ENCODE data around the gene ERCC6L2.

Gene ERCC6L2

DNA sequence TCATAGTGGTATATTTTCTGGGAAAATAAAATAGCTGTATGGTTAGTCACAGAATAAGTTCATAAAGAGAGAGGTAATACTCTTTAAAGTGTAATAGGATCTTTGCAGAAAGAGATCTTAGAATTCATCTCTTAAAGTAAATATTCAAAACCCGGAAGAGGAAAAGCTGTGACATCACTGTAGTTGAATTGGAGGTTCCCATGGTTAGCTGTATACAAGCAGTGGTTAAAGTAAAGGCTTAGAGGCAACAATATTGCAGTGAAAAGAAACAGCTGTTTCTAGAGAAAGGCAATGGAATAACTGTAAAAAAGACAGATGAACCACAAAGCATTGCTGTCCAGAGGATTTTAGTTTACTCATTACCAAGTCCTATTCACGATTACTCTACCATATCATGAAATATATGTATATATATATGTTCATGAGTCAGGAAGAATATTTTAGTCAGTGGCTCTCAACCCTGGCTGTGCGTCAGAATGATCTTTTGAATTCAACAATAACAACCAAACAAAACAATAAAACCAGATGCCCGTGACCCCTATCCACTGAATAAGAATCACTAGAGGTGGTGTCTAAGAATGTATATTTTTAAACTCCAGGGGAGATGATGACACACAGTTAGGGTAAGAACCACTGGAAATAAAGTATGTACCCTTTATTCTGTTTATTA lies 4.7 kb downstream of the ERCC6L2 start:
- ChIA-PET CTCF (no interaction called here), POLR2A (no interaction called here)
- peak; percentile 28 for DNase-seq (ENCODE audit: low read depth, low spot score)
- H3K4me3 ChIP-seq (ENCODE audit: low read depth, low read length), result no peak overlapping the region
- TF ChIP-seq CTCF (IDR thresholded peaks at IDR 0.05; ENCODE audit: insufficient read depth, low read length, missing control alignments), result no peak

- no peak for DNase-seq (ENCODE audit: low read depth, low spot score)
- no peak for TF ChIP-seq CTCF (IDR thresholded peaks at IDR 0.05; ENCODE audit: insufficient read depth, low read length, missing control alignments)
- ChIA-PET POLR2A (no interaction called here), CTCF (interaction anchor here (1.1 kb wide), 1 partner anchor 12 kb away, joined by 3 read pairs; no protein-coding TSS in a partner anchor)
- H3K4me3 ChIP-seq (ENCODE audit: low read depth, low read length), result no peak overlapping the region
Observed at GRCh38 chr9:95887926-95888497, 12.5 kb downstream of the ERCC6L2 start.

DNA sequence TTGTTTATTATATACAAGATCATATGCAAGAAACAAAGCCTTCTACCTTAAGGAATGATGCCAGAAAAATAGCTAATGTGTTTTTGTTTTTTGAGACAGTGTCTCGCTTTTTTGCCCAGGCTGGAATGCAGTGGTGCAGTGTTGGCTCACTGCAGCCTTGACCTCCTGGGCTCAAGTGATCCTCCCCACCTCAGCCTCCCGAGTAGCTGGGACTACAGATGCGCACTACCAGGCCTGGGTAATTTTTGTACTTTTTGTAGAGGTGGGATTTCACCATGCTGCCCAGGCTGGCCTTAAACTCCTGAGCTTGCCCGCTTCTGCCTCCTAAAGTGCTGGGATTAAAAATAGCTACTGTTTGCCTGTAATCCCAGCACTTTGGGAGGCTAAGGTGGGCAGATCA lies 15.1 kb downstream of the ERCC6L2 start:
- no peak for DNase-seq (ENCODE audit: low read depth, low spot score)
- ChIA-PET POLR2A (no interaction called here), CTCF (interaction anchor here (1.0 kb wide), 1 partner anchor 35 kb away, joined by 3 read pairs; no protein-coding TSS in a partner anchor)
- H3K4me3 ChIP-seq (ENCODE audit: low read depth, low read length), result no peak overlapping the region
- TF ChIP-seq CTCF (IDR thresholded peaks at IDR 0.05; ENCODE audit: insufficient read depth, low read length, missing control alignments), result no peak

DNA sequence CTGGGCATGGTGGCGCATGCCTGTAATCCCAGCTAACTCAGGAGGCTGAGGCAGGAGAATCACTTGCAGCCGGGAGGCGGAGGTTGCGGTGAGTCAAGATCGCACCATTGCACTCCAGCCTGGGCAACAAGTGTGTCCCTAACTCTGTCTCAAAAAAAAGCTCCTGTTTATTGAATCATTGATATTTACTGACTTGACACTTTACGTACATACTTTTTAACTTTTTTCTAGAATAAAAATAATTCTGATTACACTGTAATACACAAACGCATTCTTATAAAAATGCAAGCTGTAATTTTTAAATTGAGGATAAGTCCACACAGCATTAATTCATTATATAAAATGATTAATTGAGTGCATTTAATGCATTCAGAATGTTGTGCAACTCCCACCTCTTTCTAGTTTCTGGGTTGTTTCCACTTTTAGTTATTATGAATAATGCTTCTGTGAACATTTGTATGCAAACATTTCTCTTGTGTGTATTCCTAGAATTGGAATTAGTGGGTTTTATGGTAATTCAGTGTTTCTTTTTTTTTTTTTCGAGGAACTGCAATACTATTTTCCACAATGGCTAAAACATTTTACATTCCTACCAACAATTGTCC lies 15.7 kb downstream of the ERCC6L2 start:
- H3K4me3 ChIP-seq (ENCODE audit: low read depth, low read length), result no peak overlapping the region
- CTCF ChIA-PET, result interaction anchor here (1.0 kb wide), 1 partner anchor 34 kb away, joined by 3 read pairs; no protein-coding TSS in a partner anchor
- TF ChIP-seq CTCF (IDR thresholded peaks at IDR 0.05; ENCODE audit: insufficient read depth, low read length, missing control alignments), result no peak
- no peak for DNase-seq (ENCODE audit: low read depth, low spot score)
- POLR2A ChIA-PET, result no interaction called here

GRCh38 chr9:95892690-95893089 lies 17.2 kb downstream of the ERCC6L2 start:
- TF ChIP-seq CTCF (IDR thresholded peaks at IDR 0.05; ENCODE audit: insufficient read depth, low read length, missing control alignments), result no peak
- no peak for DNase-seq (ENCODE audit: low read depth, low spot score)
- ChIA-PET POLR2A (no interaction called here), CTCF (no interaction called here)
- no peak overlapping the region for H3K4me3 ChIP-seq (ENCODE audit: low read depth, low read length)

DNA sequence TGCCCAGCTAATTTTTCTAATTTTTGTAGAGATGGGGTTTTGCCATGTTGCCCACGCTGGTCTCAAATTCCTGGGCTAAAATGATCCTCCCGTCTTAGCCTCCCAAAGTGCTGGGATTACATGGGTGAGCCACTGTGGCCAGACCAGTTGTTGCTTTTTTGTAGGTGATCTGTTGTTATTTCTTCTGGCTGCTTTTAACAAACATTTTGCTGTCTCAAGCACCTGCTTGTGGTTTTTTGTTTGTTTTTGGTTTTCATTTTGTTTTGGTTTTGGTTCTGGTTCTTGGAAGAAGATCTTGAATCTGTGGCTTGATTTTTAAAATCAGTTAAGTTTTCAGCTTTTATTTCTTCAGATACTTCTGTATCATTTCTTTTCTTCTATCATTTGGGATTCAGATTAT lies 21.1 kb downstream of the ERCC6L2 start:
- TF ChIP-seq CTCF (IDR thresholded peaks at IDR 0.05; ENCODE audit: insufficient read depth, low read length, missing control alignments), result no peak
- no peak for DNase-seq (ENCODE audit: low read depth, low spot score)
- CTCF ChIA-PET, result no interaction called here
- POLR2A ChIA-PET, result no interaction called here
- H3K4me3 ChIP-seq (ENCODE audit: low read depth, low read length), result no peak overlapping the region

Measured in AG04449 (cell line).